Type B pancreatic cell (in vitro differentiated cells): ENCODE measurements around the gene GDPD4. TPM values are rescaled to one million over a fixed set of nuclear protein-coding genes. Genes with fewer than 3 reads are reported as not detected.

Experiments used
- DNase-seq: peaks from one replicate; pipeline ENCODE4 v3.0.0; 2021; ENCODE audit warnings: mixed read lengths; ENCODE audit not compliant: unreplicated experiment; ENCODE audit errors: extremely low spot score
- H3K27ac Mint-ChIP-seq: 2 replicates; pipeline ENCODE4 v1.8.0; 2021; ENCODE audit warnings: mild to moderate bottlenecking, mixed read lengths
- H3K27me3 Mint-ChIP-seq: 2 replicates; pipeline ENCODE4 v1.8.0; 2021; ENCODE audit warnings: mixed read lengths
- H3K36me3 Mint-ChIP-seq: 2 replicates; pipeline ENCODE4 v1.8.0; 2021; ENCODE audit warnings: mixed read lengths
- H3K4me1 Mint-ChIP-seq: one replicate; pipeline ENCODE4 v1.8.0; 2021; ENCODE audit warnings: mixed read lengths; ENCODE audit not compliant: unreplicated experiment
- H3K4me3 Mint-ChIP-seq: 2 replicates; pipeline ENCODE4 v1.8.0; 2021; ENCODE audit warnings: mild to moderate bottlenecking, mixed read lengths
- H3K9me3 Mint-ChIP-seq: 2 replicates; pipeline ENCODE4 v1.8.0; 2021; ENCODE audit warnings: mixed read lengths
- CTCF ChIP-seq: fragments of 200-600 bp; sonication (generic); conservative IDR thresholded peaks from 2 replicates; pipeline ENCODE4 v1.5.0; 2021; ENCODE audit warnings: antibody characterized with exemption, mild to moderate bottlenecking
- total RNA-seq: library from RNA; stranded (reverse); gene quantifications from 2 replicates; pipeline ENCODE4 v1.2.1, GENCODE V29; 2021; ENCODE audit warnings: low replicate concordance

The GDPD4 gene
- total RNA-seq, 1 donor from 2014 or later: not detected

- H3K4me3 Mint-ChIP-seq: no peak overlapping the region
- no peak overlapping the region for H3K27ac Mint-ChIP-seq
- no peaks in the 10 kb centered on the region for H3K27me3 Mint-ChIP-seq
- H3K4me1 Mint-ChIP-seq: no peaks in the 10 kb centered on the region
- no peak for TF ChIP-seq CTCF
- DNase-seq: no peak
- no peaks in the 10 kb centered on the region for H3K9me3 Mint-ChIP-seq
- no peaks in the 10 kb centered on the region for H3K36me3 Mint-ChIP-seq
Observed at GRCh38 chr11:77182542-77183430, 118.7 kb downstream of the GDPD4 start.

DNA sequence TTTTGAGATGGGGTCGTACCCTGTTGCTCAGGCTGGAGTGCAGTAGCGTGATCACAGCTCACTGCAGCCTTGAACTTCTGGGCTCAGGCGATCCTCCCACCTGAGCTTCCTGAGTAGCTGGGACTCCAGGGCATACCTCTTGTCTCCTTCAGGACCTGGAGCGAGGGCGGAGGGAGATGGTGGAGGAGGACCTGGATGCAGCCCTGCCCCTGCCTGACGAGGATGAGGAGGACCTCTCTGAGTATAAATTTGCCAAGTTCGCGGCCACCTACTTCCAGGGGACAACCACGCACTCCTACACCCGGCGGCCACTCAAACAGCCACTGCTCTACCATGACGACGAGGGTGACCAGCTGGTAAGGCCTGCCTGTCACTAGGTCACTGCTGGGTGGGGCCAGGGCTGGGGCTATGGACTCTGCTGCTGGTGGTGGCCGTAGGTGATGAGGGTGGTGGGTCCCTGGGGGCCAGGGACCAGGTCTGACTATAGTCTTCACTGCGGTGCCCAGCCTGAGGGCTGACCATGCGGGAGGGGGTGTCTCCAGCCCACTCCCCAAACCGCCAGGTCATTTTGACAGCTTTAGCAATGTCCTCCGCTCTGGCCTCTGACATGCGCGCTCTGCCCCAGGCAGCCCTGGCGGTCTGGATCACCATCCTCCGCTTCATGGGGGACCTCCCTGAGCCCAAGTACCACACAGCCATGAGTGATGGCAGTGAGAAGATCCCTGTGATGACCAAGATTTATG lies 119.5 kb downstream of the GDPD4 start:
- Mint-ChIP-seq H3K4me1 (no peaks in the 10 kb centered on the region), H3K27ac (no peak overlapping the region), H3K9me3 (no peaks in the 10 kb centered on the region), H3K36me3 (no peaks in the 10 kb centered on the region), H3K4me3 (no peak overlapping the region), H3K27me3 (no peaks in the 10 kb centered on the region)
- no peak for TF ChIP-seq CTCF
- no peak for DNase-seq

GRCh38 chr11:77181226-77181625 lies 120.3 kb downstream of the GDPD4 start:
- H3K27me3 Mint-ChIP-seq: no peaks in the 10 kb centered on the region
- H3K4me3 Mint-ChIP-seq: no peak overlapping the region
- no peak for TF ChIP-seq CTCF
- DNase-seq: no peak
- no peaks in the 10 kb centered on the region for H3K9me3 Mint-ChIP-seq
- no peaks in the 10 kb centered on the region for H3K4me1 Mint-ChIP-seq
- H3K36me3 Mint-ChIP-seq: no peaks in the 10 kb centered on the region
- H3K27ac Mint-ChIP-seq: no peak overlapping the region

DNA sequence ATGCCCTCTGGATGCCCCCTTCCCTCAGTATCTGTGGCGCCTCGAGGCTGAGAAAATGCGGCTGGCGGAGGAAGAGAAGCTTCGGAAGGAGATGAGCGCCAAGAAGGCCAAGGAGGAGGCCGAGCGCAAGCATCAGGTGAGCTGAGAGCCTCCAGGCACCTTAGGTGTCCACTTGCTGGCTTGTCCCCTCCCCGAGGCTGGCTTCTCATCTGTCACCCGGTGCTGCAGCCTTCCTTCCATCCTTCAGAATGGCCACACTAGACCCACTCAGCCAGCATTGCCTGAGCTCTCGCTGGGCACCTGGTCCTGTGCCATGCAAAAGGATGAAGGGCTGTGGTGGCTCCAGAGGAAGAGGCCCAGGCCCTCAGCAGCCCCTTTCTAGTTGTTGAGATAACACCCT lies 121.1 kb downstream of the GDPD4 start:
- H3K27ac Mint-ChIP-seq: no peak overlapping the region
- no peaks in the 10 kb centered on the region for H3K36me3 Mint-ChIP-seq
- no peaks in the 10 kb centered on the region for H3K27me3 Mint-ChIP-seq
- H3K4me1 Mint-ChIP-seq: no peaks in the 10 kb centered on the region
- TF ChIP-seq CTCF: no peak
- no peak overlapping the region for H3K4me3 Mint-ChIP-seq
- DNase-seq: no peak
- no peaks in the 10 kb centered on the region for H3K9me3 Mint-ChIP-seq

- no peaks in the 10 kb centered on the region for H3K27me3 Mint-ChIP-seq
- no peak for DNase-seq
- no peak overlapping the region for H3K4me3 Mint-ChIP-seq
- no peaks in the 10 kb centered on the region for H3K9me3 Mint-ChIP-seq
- no peaks in the 10 kb centered on the region for H3K4me1 Mint-ChIP-seq
- H3K36me3 Mint-ChIP-seq: no peaks in the 10 kb centered on the region
- H3K27ac Mint-ChIP-seq: no peak overlapping the region
- TF ChIP-seq CTCF: no peak
Observed at GRCh38 chr11:77179681-77180080, 121.8 kb downstream of the GDPD4 start.
